Chondrocyte (in vitro differentiated cells): ENCODE data around the gene C10orf90. TPM values are rescaled to one million over a fixed set of nuclear protein-coding genes. Genes with fewer than 3 reads are reported as not detected.
"Not testable (repeated sequence)": the region's sequence is repeated elsewhere in the genome, so short reads cannot be mapped to it uniquely, and the experiment has no call there.

Experiments used
- DNase-seq: peaks from one replicate; pipeline ENCODE4 v3.0.0; 2021; ENCODE audit warnings: mixed read lengths, low spot score
- H3K27ac Mint-ChIP-seq: one replicate; pipeline ENCODE4 v1.8.0; 2021; ENCODE audit warnings: mild to moderate bottlenecking, moderate library complexity, mixed read lengths; ENCODE audit not compliant: unreplicated experiment
- H3K27me3 Mint-ChIP-seq: 2 replicates; pipeline ENCODE4 v1.8.0; 2021; ENCODE audit warnings: low read depth, mixed read lengths
- H3K36me3 Mint-ChIP-seq: 2 replicates; pipeline ENCODE4 v1.8.0; 2021; ENCODE audit warnings: low read depth, mixed read lengths
- H3K4me1 Mint-ChIP-seq: 2 replicates; pipeline ENCODE4 v1.8.0; 2021; ENCODE audit warnings: low read depth, mild to moderate bottlenecking, mixed read lengths
- H3K4me3 Mint-ChIP-seq: one replicate; pipeline ENCODE4 v1.8.0; 2021; ENCODE audit warnings: mild to moderate bottlenecking, moderate library complexity, mixed read lengths; ENCODE audit not compliant: unreplicated experiment
- H3K9me3 Mint-ChIP-seq: 2 replicates; pipeline ENCODE4 v1.8.0; 2021; ENCODE audit warnings: low read depth, mixed read lengths
- total RNA-seq: library from RNA; stranded (reverse); gene quantifications from 3 replicates; pipeline ENCODE4 v1.2.1, GENCODE V29; 2021
- TF ChIP-seq, protein P1 (sequence below): fragments of 200-600 bp; sonication (generic); IDR thresholded peaks from 2 replicates; pipeline ENCODE4 v1.5.0; 2021; ENCODE audit warnings: antibody characterized with exemption, mild to moderate bottlenecking, moderate library complexity

C10orf90 gene
- total RNA-seq, 1 donor from 2014 or later: not detected

DNA sequence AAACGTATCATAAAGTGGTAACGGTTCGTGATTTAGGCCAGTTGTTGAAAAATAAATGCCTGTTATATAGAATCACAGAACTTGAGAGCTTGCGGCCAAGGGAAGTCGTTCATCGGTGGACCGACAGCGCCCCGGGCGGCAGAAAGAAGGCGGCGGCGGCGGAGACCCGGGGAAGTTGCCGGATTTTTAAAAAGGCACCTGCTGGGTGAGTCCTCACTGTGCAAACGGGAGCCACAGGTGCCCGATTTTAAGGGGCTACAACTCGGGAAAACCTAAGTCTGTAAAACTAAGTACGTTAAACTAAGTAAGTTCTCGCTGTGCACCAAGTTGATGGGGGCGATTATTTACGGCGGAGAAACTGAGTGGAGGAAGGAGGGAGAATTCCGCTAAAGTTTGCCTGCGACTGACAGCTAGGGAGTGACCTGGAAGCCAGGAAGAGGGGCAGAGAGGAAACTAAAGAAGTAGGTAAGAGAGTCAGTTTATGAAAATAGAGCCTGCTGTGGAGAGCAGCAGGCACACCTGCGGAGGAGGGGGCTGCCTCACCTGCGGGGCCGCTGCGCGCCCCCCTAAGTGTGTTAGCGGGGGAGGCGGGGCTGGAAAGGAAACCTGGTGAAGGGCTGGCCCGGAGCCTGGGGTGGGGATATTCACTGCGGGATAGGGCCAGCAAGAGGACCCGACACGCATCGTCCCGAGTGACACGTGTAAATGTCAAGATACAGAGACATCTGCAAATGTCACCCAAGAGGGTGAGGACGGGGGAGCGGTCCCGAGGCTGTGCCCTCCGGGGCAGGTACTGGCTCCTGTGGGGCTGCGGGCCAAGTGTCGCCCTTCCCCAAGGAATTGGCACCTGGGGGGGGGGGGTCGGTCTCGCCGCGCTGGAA lies 283.2 kb downstream of the C10orf90 start:
- Mint-ChIP-seq H3K4me3 (peak overlapping the region; percentile 93), H3K4me1 (peaks cover 59% of the 10 kb centered on the region), H3K9me3 (peaks cover 17% of the 10 kb centered on the region), H3K27ac (peak overlapping the region; percentile 87), H3K27me3 (no peaks in the 10 kb centered on the region), H3K36me3 (peaks cover 8% of the 10 kb centered on the region)
- DNase-seq: no peak
- TF ChIP-seq, protein P1, sequence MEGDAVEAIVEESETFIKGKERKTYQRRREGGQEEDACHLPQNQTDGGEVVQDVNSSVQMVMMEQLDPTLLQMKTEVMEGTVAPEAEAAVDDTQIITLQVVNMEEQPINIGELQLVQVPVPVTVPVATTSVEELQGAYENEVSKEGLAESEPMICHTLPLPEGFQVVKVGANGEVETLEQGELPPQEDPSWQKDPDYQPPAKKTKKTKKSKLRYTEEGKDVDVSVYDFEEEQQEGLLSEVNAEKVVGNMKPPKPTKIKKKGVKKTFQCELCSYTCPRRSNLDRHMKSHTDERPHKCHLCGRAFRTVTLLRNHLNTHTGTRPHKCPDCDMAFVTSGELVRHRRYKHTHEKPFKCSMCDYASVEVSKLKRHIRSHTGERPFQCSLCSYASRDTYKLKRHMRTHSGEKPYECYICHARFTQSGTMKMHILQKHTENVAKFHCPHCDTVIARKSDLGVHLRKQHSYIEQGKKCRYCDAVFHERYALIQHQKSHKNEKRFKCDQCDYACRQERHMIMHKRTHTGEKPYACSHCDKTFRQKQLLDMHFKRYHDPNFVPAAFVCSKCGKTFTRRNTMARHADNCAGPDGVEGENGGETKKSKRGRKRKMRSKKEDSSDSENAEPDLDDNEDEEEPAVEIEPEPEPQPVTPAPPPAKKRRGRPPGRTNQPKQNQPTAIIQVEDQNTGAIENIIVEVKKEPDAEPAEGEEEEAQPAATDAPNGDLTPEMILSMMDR: peak; percentile 97

DNA sequence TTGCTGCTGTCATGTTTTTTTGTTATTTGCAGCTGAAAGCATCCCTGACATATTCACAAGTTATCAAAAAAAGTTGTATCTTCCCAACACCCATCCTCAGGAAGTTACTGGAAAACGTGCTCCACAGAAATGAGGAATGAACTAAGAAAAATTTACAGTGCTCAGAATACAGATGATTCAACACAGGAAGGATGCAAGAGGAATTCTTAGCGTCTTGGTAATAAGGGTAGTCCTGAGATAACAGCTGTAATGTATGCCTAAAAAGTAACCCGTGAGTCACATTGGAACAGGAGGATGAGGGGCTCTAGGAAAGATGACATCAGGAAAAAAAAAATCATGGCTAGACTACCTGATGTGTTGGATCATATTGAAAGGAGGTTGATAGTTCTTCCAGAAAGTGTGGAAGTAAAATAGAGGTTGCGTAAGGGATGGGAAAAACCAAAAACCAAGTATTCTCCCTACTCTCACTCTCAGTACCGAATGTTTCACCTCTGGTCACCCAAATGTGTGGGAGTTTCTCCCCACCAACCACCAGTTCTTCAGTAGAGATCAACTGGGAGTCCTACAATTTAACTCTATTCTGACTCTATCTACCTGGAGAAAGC lies 286.1 kb downstream of the C10orf90 start:
- Mint-ChIP-seq H3K4me1 (peaks cover 62% of the 10 kb centered on the region), H3K9me3 (peaks cover 20% of the 10 kb centered on the region), H3K4me3 (no peak overlapping the region), H3K36me3 (peaks cover 13% of the 10 kb centered on the region), H3K27me3 (no peaks in the 10 kb centered on the region), H3K27ac (peak overlapping the region; percentile 71)
- DNase-seq: no peak
- TF ChIP-seq, protein P1: no peak

DNA sequence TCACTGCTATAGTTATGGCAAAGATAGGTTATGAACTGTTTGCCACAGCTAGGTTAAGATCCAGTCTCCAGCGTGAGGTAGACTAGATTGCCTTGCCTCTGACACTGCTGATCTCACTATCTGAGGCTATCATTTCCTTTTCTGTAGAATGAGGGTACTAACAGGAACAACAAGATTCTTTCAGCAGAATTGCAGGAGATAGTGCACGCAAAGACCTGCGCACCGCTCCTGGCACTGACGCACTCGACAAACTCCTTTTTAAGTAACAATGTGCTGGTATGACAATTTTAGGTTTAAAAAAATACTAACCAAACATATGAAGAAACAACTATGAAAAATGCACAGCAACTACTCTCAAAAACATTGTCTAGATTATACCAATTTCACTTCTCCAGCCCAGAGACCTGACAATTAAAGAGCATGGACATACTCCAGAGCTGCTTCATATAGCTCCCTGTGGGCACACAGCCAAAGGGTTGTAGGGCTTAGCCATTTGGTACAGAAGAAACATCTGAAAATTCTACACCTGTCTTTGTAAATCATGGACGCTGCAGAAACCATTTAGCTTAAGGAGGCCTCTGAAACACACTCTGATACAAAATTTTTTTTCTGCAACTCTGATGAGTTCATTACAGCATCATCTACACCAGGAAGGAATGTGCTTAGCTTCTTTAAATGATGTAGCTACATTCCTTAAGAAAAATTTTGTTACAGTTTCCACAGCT lies 290.0 kb downstream of the C10orf90 start:
- TF ChIP-seq, protein P1: no peak
- Mint-ChIP-seq H3K4me1 (peaks cover 55% of the 10 kb centered on the region), H3K9me3 (peaks cover 25% of the 10 kb centered on the region), H3K27me3 (no peaks in the 10 kb centered on the region), H3K27ac (no peak overlapping the region), H3K36me3 (peaks cover 17% of the 10 kb centered on the region), H3K4me3 (no peak overlapping the region)
- DNase-seq: no peak

DNA sequence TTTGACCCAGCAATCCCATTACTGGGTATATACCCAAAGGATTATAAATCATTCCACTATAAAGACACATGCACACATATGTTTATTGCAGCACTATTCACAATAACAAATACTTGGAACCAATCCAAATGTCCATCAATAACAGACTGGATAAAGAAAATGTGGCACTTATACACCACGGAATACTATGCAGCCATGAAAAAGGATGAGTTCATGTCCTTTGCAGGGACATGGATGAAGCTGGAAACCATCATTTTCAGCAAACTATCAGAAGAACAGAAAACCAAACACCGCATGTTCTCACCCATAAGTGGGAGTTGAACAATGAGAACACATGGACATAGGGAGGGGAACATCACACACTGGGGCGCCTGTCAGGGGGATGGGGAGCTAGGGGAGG lies 291.3 kb downstream of the C10orf90 start:
- not testable (repeated sequence) for H3K27ac Mint-ChIP-seq
- H3K4me1 Mint-ChIP-seq: peaks cover 52% of the 10 kb centered on the region

DNA sequence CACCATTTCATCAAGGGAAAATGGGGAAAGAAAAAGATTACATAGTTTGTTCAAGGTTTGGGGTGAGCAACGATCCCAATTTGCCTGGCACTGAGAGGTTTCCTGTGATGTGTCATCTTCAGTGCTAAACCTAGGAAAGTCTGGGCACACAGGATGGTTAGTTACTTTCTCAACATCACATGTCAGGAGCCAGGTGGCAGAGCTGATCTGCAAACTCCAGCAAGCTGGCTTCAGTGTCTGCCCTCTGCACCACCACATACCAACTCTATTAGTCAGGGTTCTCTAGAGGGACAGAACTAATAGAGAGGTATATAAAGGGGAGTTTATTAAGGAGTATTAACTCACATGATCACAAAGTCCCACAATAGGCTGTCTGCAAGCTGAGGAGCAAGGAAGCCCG lies 293.5 kb downstream of the C10orf90 start:
- no peaks in the 10 kb centered on the region for H3K27me3 Mint-ChIP-seq
- peak overlapping the region; percentile 69 for H3K27ac Mint-ChIP-seq
- H3K9me3 Mint-ChIP-seq: peaks cover 23% of the 10 kb centered on the region
- DNase-seq: no peak
- peaks cover 60% of the 10 kb centered on the region for H3K4me1 Mint-ChIP-seq
- H3K36me3 Mint-ChIP-seq: peaks cover 18% of the 10 kb centered on the region
- TF ChIP-seq, protein P1: no peak
- no peak overlapping the region for H3K4me3 Mint-ChIP-seq

More for the DNA sequence above, 291.3 kb downstream of the C10orf90 start:
- not testable (repeated sequence) for DNase-seq, H3K27me3 Mint-ChIP-seq, H3K4me3 Mint-ChIP-seq
- peaks cover 26% of the 10 kb centered on the region for H3K36me3 Mint-ChIP-seq
- H3K9me3 Mint-ChIP-seq: peaks cover 32% of the 10 kb centered on the region
